ENCODE results near the gene PIWIL4.

Gene PIWIL4

DNA sequence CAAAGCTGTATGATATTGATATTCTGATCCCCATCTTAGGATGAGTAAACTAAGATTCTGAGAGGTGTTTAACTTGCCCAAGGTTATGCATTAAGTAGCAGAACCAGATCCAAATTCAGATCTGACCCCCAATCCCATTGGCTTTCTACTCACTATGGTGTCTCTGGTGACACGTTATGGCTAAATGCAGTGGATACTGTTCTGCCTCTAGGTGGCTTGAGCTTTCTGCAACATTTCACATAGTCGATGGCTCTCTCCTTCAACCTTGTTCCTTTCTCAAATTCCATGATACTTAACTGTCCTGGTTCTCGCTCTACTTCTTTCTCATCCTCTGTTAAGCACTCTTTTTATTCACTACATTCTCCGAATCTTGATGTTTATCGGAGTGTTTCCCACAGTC, 45.5 kb upstream of the PIWIL4 start:
- no peaks in the 10 kb centered on the region for H3F3A ChIP-seq (ENCODE audit: insufficient read depth)
- H3K9ac ChIP-seq (ENCODE audit: low read length), result no peak overlapping the region
- TF ChIP-seq, protein P1, sequence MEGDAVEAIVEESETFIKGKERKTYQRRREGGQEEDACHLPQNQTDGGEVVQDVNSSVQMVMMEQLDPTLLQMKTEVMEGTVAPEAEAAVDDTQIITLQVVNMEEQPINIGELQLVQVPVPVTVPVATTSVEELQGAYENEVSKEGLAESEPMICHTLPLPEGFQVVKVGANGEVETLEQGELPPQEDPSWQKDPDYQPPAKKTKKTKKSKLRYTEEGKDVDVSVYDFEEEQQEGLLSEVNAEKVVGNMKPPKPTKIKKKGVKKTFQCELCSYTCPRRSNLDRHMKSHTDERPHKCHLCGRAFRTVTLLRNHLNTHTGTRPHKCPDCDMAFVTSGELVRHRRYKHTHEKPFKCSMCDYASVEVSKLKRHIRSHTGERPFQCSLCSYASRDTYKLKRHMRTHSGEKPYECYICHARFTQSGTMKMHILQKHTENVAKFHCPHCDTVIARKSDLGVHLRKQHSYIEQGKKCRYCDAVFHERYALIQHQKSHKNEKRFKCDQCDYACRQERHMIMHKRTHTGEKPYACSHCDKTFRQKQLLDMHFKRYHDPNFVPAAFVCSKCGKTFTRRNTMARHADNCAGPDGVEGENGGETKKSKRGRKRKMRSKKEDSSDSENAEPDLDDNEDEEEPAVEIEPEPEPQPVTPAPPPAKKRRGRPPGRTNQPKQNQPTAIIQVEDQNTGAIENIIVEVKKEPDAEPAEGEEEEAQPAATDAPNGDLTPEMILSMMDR (IDR thresholded peaks at IDR 0.05; ENCODE audit: insufficient read depth, low read length, poor library complexity, severe bottlenecking), result no peak
- H3K36me3 ChIP-seq (ENCODE audit: low read length), result no peaks in the 10 kb centered on the region
- H3K4me3 ChIP-seq (ENCODE audit: insufficient read depth, low read length, poor library complexity, severe bottlenecking), result no peak overlapping the region
- H3K4me2 ChIP-seq (ENCODE audit: low read depth, low read length, poor library complexity, severe bottlenecking), result no peak overlapping the region
- no peak overlapping the region for H3K27ac ChIP-seq (ENCODE audit: low read depth, low read length)
- H4K20me1 ChIP-seq (ENCODE audit: low read depth, low read length), result no peaks in the 10 kb centered on the region
- H3K27me3 ChIP-seq (ENCODE audit: low read length), result no peaks in the 10 kb centered on the region
- H3K79me2 ChIP-seq (ENCODE audit: insufficient read depth, low read length), result no peaks in the 10 kb centered on the region
- H2AFZ ChIP-seq (ENCODE audit: low read depth, low read length, severe bottlenecking), result no peak overlapping the region
- H3K9me3 ChIP-seq (ENCODE audit: insufficient read depth, low read length), result no peaks in the 10 kb centered on the region
- H3K9me2 ChIP-seq (replicated peaks; ENCODE audit: insufficient read depth, low read length), result no peaks in the 10 kb centered on the region

DNA sequence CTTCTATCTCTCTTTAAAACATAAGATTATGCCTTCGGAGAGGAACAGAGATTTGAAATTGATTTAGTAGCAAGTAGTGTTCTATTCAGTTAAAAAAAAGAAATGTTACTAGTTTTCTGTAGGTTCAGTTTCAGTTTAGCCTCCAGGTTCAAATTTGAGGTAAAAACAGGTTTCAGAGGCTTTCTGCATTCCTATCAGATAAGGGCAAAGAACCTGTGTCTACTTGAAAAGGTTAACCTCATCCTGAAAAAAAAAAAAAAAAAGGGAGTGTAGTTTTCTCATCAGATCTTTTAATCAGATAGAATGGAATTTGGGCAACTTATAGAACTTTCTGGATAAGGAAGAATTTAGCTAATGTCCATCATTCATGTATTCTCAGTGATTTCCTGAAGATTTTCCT, 42.8 kb upstream of the PIWIL4 start:
- Histone ChIP-seq H3K36me3 (ENCODE audit: low read length) (no peaks in the 10 kb centered on the region), H3K27ac (ENCODE audit: low read depth, low read length) (no peak overlapping the region), H3K79me2 (ENCODE audit: insufficient read depth, low read length) (no peaks in the 10 kb centered on the region), H3K9ac (ENCODE audit: low read length) (no peak overlapping the region), H3K27me3 (ENCODE audit: low read length) (no peaks in the 10 kb centered on the region), H2AFZ (ENCODE audit: low read depth, low read length, severe bottlenecking) (no peak overlapping the region), H3K4me2 (ENCODE audit: low read depth, low read length, poor library complexity, severe bottlenecking) (no peak overlapping the region), H4K20me1 (ENCODE audit: low read depth, low read length) (no peaks in the 10 kb centered on the region), H3K4me3 (ENCODE audit: insufficient read depth, low read length, poor library complexity, severe bottlenecking) (no peak overlapping the region), H3F3A (ENCODE audit: insufficient read depth) (no peaks in the 10 kb centered on the region), H3K9me2 (replicated peaks; ENCODE audit: insufficient read depth, low read length) (no peaks in the 10 kb centered on the region), H3K9me3 (ENCODE audit: insufficient read depth, low read length) (no peaks in the 10 kb centered on the region)
- TF ChIP-seq, protein P1 (IDR thresholded peaks at IDR 0.05; ENCODE audit: insufficient read depth, low read length, poor library complexity, severe bottlenecking), result no peak
- no peak for TF ChIP-seq EZH2phosphoT487 (conservative IDR thresholded peaks at IDR 0.05; ENCODE audit: low read length)

- no peak overlapping the region for H2AFZ ChIP-seq (ENCODE audit: low read depth, low read length, severe bottlenecking)
- H3K9me3 ChIP-seq (ENCODE audit: insufficient read depth, low read length), result no peaks in the 10 kb centered on the region
- H3K27me3 ChIP-seq (ENCODE audit: low read length), result no peaks in the 10 kb centered on the region; the same call in 1 of the 2 replicates
- H3K79me2 ChIP-seq (ENCODE audit: insufficient read depth, low read length), result no peaks in the 10 kb centered on the region
- no peak overlapping the region for H3K9ac ChIP-seq (ENCODE audit: low read length)
- H3K4me3 ChIP-seq (ENCODE audit: insufficient read depth, low read length, poor library complexity, severe bottlenecking), result no peak overlapping the region
- H3K9me2 ChIP-seq (replicated peaks; ENCODE audit: insufficient read depth, low read length), result no peaks in the 10 kb centered on the region
- H3K27ac ChIP-seq (ENCODE audit: low read depth, low read length), result no peak overlapping the region
- H3F3A ChIP-seq (ENCODE audit: insufficient read depth), result no peaks in the 10 kb centered on the region
- no peak overlapping the region for H3K4me2 ChIP-seq (ENCODE audit: low read depth, low read length, poor library complexity, severe bottlenecking)
- H3K36me3 ChIP-seq (ENCODE audit: low read length), result no peaks in the 10 kb centered on the region
- no peak for TF ChIP-seq EZH2phosphoT487 (conservative IDR thresholded peaks at IDR 0.05; ENCODE audit: low read length)
- TF ChIP-seq, protein P1 (IDR thresholded peaks at IDR 0.05; ENCODE audit: insufficient read depth, low read length, poor library complexity, severe bottlenecking), result no peak
- no peaks in the 10 kb centered on the region for H4K20me1 ChIP-seq (ENCODE audit: low read depth, low read length)
Measured at GRCh38 chr11:94525546-94526324, 41.4 kb upstream of the PIWIL4 start.

Measured in SU-DHL-6 (cell line).